IPS-18a (cell line): ENCODE results near the gene MS4A4A.
"Not testable (repeated sequence)": the region's sequence is repeated elsewhere in the genome, so short reads cannot be mapped to it uniquely, and the experiment has no call there.

Source experiments
- H3K27ac ChIP-seq: one replicate; pipeline ENCODE4 v1.5.1; 2013; ENCODE audit warnings: low read length
- H3K27me3 ChIP-seq: one replicate; pipeline ENCODE4 v1.6.1; 2013; ENCODE audit warnings: mild to moderate bottlenecking, low read length; ENCODE audit not compliant: control insufficient read depth, insufficient read depth
- H3K36me3 ChIP-seq: one replicate; pipeline ENCODE4 v1.6.1; 2013; ENCODE audit warnings: low read depth, low read length; ENCODE audit not compliant: control insufficient read depth
- H3K4me1 ChIP-seq: one replicate; pipeline ENCODE4 v1.6.1; 2013; ENCODE audit warnings: low read depth, low read length; ENCODE audit not compliant: control insufficient read depth
- H3K4me3 ChIP-seq: one replicate; pipeline ENCODE4 v1.5.1; 2013; ENCODE audit warnings: low read length
- H3K9ac ChIP-seq: one replicate; pipeline ENCODE4 v1.6.1; 2013; ENCODE audit warnings: mild to moderate bottlenecking, low read length, moderate library complexity
- H3K9me3 ChIP-seq: one replicate; pipeline ENCODE4 v1.6.1; 2013; ENCODE audit warnings: low read depth, low read length; ENCODE audit not compliant: control insufficient read depth

Gene MS4A4A

DNA sequence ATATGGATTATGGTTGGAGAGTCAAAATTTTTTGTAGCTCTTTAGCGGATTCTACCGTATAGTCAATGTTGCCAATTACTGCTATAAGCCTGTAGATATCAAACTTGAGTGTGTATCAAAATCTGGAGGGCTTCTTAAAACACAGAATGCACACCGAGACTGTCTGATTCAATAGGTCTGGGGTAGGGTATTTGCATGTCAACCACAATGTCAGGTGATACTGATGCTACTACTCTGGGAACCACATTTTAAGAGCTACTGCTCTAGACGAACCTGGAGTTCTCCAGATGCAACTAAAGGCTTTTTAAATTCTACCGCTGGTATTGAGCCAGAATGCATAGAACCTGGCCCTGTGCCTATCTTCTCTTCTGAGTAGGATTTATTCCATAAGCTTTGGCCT, 15.8 kb upstream of the MS4A4A start:
- no peaks in the 10 kb centered on the region for H3K36me3 ChIP-seq
- H3K9ac ChIP-seq: no peak overlapping the region
- H3K9me3 ChIP-seq: no peaks in the 10 kb centered on the region
- H3K4me1 ChIP-seq: no peaks in the 10 kb centered on the region
- H3K27me3 ChIP-seq: no peaks in the 10 kb centered on the region
- no peak overlapping the region for H3K4me3 ChIP-seq
- no peak overlapping the region for H3K27ac ChIP-seq

- no peaks in the 10 kb centered on the region for H3K4me1 ChIP-seq
- no peaks in the 10 kb centered on the region for H3K36me3 ChIP-seq
- no peaks in the 10 kb centered on the region for H3K27me3 ChIP-seq
- H3K9me3 ChIP-seq: no peaks in the 10 kb centered on the region
- no peak overlapping the region for H3K4me3 ChIP-seq
- no peak overlapping the region for H3K9ac ChIP-seq
- no peak overlapping the region for H3K27ac ChIP-seq
These were observed 14.9 kb upstream of the MS4A4A start for GRCh38 chr11:60265373-60266214.

- no peaks in the 10 kb centered on the region for H3K36me3 ChIP-seq
- no peaks in the 10 kb centered on the region for H3K9me3 ChIP-seq
- H3K4me3 ChIP-seq: no peak overlapping the region
- no peaks in the 10 kb centered on the region for H3K27me3 ChIP-seq
- no peak overlapping the region for H3K9ac ChIP-seq
- H3K4me1 ChIP-seq: peaks cover 19% of the 10 kb centered on the region
- no peak overlapping the region for H3K27ac ChIP-seq
These were observed 6.0 kb upstream of the MS4A4A start for GRCh38 chr11:60274416-60274815.

DNA sequence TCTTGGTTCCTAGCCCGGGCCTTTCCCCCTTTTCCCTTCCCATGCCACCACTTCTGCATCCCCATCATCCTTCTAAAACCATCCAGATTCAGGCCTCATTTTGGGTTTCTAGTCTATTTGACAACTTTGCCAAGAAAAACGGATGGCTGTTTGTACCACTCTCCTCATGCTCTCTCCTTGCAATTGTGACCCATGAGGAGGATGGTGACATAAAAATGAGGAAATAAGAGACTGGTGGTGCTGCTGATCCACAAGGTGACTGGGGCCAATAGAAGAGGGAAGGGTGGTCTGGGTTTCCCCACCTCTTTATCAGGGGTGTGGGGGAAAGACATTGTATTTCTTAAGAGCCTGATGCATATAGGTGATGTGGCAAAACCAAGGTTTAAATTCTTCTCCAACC, 1.0 kb downstream of the MS4A4A start:
- H3K36me3 ChIP-seq: no peaks in the 10 kb centered on the region

DNA sequence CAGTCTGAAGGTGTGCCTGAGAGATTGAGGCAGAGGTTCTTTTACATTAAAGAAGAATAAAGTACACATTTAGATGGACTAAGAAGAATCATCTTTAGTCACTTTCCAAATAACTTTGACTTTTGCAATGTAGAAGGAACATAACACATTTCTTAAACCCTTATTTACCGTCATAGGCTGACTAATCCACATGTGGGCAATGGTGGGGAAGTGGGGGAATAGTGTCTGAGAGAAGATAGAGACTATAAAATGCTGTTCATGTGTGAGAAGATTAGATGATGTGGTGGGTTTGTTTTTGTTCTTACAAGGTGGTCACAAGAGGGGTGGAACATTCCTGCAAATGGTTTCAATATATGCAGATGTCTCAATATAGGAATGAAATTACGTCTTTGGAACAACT, 1.8 kb downstream of the MS4A4A start:
- Histone ChIP-seq H3K9me3 (no peaks in the 10 kb centered on the region), H3K9ac (no peak overlapping the region), H3K36me3 (no peaks in the 10 kb centered on the region), H3K27ac (no peak overlapping the region), H3K4me1 (peaks cover 8% of the 10 kb centered on the region), H3K4me3 (no peak overlapping the region), H3K27me3 (no peaks in the 10 kb centered on the region)

More for the DNA sequence above, 1.0 kb downstream of the MS4A4A start:
- Histone ChIP-seq H3K4me3 (no peak overlapping the region), H3K27ac (no peak overlapping the region), H3K9me3 (no peaks in the 10 kb centered on the region), H3K4me1 (peaks cover 8% of the 10 kb centered on the region), H3K9ac (no peak overlapping the region), H3K27me3 (no peaks in the 10 kb centered on the region)

DNA sequence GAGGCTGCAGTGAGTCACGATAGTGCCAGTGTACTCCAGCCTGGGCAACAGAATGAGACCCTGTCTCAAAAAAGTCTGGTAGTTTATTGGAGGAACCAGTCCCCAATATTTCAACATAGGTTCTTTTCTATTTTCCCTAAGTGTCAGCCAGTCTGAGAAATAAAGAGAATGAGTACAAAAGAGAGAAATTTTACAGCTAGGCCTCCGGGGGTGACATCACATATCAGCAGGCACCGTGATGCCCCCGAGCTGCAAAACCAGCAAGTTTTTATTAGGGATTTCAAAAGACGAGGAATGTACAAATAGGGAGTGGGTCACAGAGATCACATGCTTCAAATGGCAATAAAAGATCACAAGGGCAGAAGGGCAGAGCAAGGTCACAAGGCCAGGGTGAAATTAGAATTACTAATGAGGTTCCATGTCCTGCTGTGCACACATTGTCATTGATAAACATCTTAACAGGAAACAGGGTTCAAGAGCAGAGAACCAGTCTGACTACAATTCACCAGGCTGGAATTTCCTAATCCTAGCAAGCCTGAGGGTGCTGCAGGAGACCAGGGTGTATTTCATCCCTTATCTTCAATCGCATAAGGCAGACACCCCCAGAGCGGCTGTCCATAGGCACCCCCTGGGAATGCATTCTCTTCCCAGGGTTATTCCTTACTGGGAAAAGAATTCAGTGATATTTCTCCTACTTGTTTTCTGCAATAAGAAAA, 5.1 kb downstream of the MS4A4A start:
- not testable (repeated sequence) for H3K4me1 ChIP-seq, H3K36me3 ChIP-seq, H3K27ac ChIP-seq, H3K27me3 ChIP-seq, H3K9me3 ChIP-seq
- H3K9ac ChIP-seq: peak overlapping the region; percentile 12
- peak overlapping the region; percentile 14 for H3K4me3 ChIP-seq

- H3K9me3 ChIP-seq: peaks cover 3% of the 10 kb centered on the region
- peaks cover 8% of the 10 kb centered on the region for H3K4me1 ChIP-seq
- H3K9ac ChIP-seq: no peak overlapping the region
- H3K27me3 ChIP-seq: no peaks in the 10 kb centered on the region
- H3K4me3 ChIP-seq: no peak overlapping the region
- no peaks in the 10 kb centered on the region for H3K36me3 ChIP-seq
- no peak overlapping the region for H3K27ac ChIP-seq
These were observed 8.1 kb downstream of the MS4A4A start for GRCh38 chr11:60288531-60288930.

DNA sequence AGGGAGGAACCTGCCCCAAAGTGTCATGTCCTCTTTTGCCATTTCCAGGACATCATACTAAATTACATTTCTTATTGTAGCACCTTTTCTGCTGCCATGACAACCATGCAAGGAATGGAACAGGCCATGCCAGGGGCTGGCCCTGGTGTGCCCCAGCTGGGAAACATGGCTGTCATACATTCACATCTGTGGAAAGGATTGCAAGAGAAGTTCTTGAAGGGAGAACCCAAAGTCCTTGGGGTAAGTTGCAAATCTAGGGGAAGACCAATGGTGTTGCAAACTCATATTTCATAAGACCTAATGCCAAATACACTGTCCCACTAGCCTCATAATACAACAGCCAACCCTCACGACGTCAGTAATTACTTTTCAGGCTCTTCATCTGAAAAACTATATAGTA, 11.7 kb downstream of the MS4A4A start:
- no peaks in the 10 kb centered on the region for H3K4me1 ChIP-seq
- H3K36me3 ChIP-seq: no peaks in the 10 kb centered on the region
- H3K4me3 ChIP-seq: no peak overlapping the region
- H3K9ac ChIP-seq: no peak overlapping the region
- peaks cover 3% of the 10 kb centered on the region for H3K9me3 ChIP-seq
- H3K27me3 ChIP-seq: no peaks in the 10 kb centered on the region
- no peak overlapping the region for H3K27ac ChIP-seq

DNA sequence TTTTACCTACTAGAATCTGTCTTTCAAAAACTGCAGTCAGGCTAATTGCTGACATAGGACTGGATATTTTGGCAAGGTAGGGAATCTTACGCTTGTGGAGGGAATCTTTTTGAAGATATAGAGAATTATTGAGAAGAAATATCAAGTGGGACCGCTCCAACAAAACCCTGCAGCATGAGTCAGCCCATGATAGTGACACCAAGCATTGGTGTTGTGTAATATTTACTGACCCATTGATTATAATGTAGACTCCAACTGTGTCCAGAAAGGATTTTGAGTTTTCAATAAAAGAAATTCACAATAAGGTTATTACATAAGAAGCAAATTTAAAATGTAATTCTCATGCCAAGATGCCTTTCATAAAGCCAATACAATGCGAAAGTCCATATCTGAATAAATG, 20.7 kb downstream of the MS4A4A start:
- Histone ChIP-seq H3K4me1 (no peaks in the 10 kb centered on the region), H3K36me3 (no peaks in the 10 kb centered on the region), H3K9ac (no peak overlapping the region), H3K27ac (no peak overlapping the region), H3K9me3 (no peaks in the 10 kb centered on the region), H3K27me3 (no peaks in the 10 kb centered on the region), H3K4me3 (no peak overlapping the region)

DNA sequence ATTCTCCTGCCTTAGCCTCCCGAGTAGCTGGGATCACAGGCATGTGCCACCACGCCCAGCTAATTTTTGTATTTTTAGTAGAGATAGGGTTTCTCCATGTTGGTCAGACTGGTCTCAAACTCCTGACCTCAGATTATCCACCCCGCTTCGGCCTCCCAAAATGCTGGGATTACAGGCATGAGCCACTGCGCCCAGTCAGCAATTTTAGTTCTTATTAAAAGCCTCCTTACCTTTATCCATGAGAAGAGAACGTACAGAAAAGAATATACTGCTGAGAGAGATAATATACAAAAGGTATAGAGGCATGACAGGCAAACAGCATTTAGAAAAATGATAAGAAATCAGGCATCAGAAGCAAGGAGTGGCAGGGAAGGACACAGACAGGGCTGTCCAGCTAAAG, 21.4 kb downstream of the MS4A4A start:
- H3K27ac ChIP-seq, H3K9me3 ChIP-seq, H3K4me1 ChIP-seq: not testable (repeated sequence)

DNA sequence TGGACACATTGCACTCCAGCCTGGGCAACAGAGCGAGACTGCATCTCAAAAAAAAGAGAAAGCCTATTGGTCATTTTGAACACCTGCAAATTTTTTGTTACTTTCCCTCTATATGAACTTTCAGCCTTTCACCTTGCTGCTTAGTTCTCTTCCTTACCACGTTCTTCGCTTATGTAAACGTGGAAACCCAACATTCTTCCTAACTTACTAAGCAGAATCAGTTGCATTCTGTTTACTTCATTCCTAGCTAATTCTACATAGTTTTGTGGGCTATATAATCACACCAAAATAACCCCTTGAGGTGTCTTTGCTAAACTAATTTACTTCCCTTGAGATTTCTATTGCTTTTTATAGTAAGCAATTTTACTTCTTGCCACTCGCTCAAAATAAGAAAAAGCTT, 23.2 kb downstream of the MS4A4A start:
- Histone ChIP-seq H3K27me3 (no peaks in the 10 kb centered on the region), H3K9me3 (no peaks in the 10 kb centered on the region), H3K27ac (no peak overlapping the region), H3K9ac (no peak overlapping the region), H3K36me3 (no peaks in the 10 kb centered on the region), H3K4me3 (no peak overlapping the region), H3K4me1 (no peaks in the 10 kb centered on the region)

More for the DNA sequence above, 21.4 kb downstream of the MS4A4A start:
- H3K4me3 ChIP-seq, H3K36me3 ChIP-seq, H3K27me3 ChIP-seq, H3K9ac ChIP-seq: not testable (repeated sequence)
